Neural cell (in vitro differentiated cells): Measurements from ENCODE around the gene DTWD1. TPM values are rescaled to one million over a fixed set of nuclear protein-coding genes. Genes with fewer than 3 reads are reported as not detected.
A peak's percentile ranks its signal among the peaks of the same experiment; 100 is the strongest.

ENCODE experiments used
- H2AFZ ChIP-seq: fragments of 200-600, 300-800 bp; sonication (generic), shearing (Covaris generic); 2 replicates; pipeline ENCODE4 v1.6.0; 2014; ENCODE audit warnings: low read depth, mild to moderate bottlenecking, antibody characterized with exemption, low read length, moderate library complexity
- H3F3A ChIP-seq: fragments of 200-600 bp; shearing (Covaris generic); 2 replicates; pipeline ENCODE4 v1.6.1; 2016; ENCODE audit warnings: mild to moderate bottlenecking, moderate library complexity, mixed read lengths, antibody characterized with exemption, low read length; ENCODE audit not compliant: insufficient read depth, poor library complexity, severe bottlenecking
- H3K27ac ChIP-seq: fragments of 200-600, 300-800 bp; sonication (generic), shearing (Covaris generic); 2 replicates; pipeline ENCODE4 v1.5.1; 2014; ENCODE audit warnings: mild to moderate bottlenecking, low read length, moderate library complexity
- H3K27me3 ChIP-seq: fragments of 300-800, 200-600 bp; sonication (generic), shearing (Covaris generic); 2 replicates; pipeline ENCODE4 v1.6.0; 2014; ENCODE audit warnings: mild to moderate bottlenecking, low read depth, low read length, moderate library complexity; ENCODE audit not compliant: insufficient read depth
- H3K36me3 ChIP-seq: fragments of 300-800, 200-600 bp; sonication (generic), shearing (Covaris generic); 2 replicates; pipeline ENCODE4 v1.5.1; 2014; ENCODE audit warnings: mild to moderate bottlenecking, antibody characterized with exemption, low read length, moderate library complexity; ENCODE audit not compliant: insufficient read depth
- H3K4me2 ChIP-seq: fragments of 300-800, 200-600 bp; sonication (generic), shearing (Covaris generic); 2 replicates; pipeline ENCODE4 v1.6.0; 2014; ENCODE audit warnings: mild to moderate bottlenecking, low read length
- H3K4me3 ChIP-seq: fragments of 300-800, 200-600 bp; sonication (generic), shearing (Covaris generic); 2 replicates; pipeline ENCODE4 v1.5.1; 2014; ENCODE audit warnings: mild to moderate bottlenecking, low read length, moderate library complexity
- H3K79me2 ChIP-seq: fragments of 200-600 bp; shearing (Covaris generic); replicated peaks from 2 replicates; pipeline ENCODE4 v1.6.0; 2014; ENCODE audit warnings: mild to moderate bottlenecking, low read length, moderate library complexity; ENCODE audit not compliant: insufficient read depth
- H3K9ac ChIP-seq: fragments of 300-800, 200-600 bp; sonication (generic), shearing (Covaris generic); 2 replicates; pipeline ENCODE4 v1.6.1; 2016; ENCODE audit warnings: mild to moderate bottlenecking, low read length, mixed read lengths
- H3K9me2 ChIP-seq: fragments of 200-600 bp; shearing (Covaris generic); 2 replicates; pipeline ENCODE4 v1.6.1; 2016; ENCODE audit warnings: mild to moderate bottlenecking, low read length, mixed read lengths; ENCODE audit not compliant: insufficient read depth
- H3K9me3 ChIP-seq: fragments of 200-600, 300-800 bp; sonication (generic), shearing (Covaris generic); 2 replicates; pipeline ENCODE4 v1.6.1; 2016; ENCODE audit warnings: mild to moderate bottlenecking, mixed run types, low read length, moderate library complexity, mixed read lengths
- H4K20me1 ChIP-seq: fragments of 200-600 bp; shearing (Covaris generic); 2 replicates; pipeline ENCODE4 v1.6.1; 2016; ENCODE audit warnings: mild to moderate bottlenecking, mixed run types; ENCODE audit not compliant: insufficient read depth
- EP300 ChIP-seq: fragments of 450-650 bp; conservative IDR thresholded peaks from 2 replicates; pipeline ENCODE4 v1.6.1; 2014; ENCODE audit warnings: antibody characterized with exemption, mild to moderate bottlenecking, moderate library complexity; ENCODE audit not compliant: poor library complexity, severe bottlenecking
- EZH2 ChIP-seq: fragments of 200-600, 300-800 bp; shearing (Covaris generic), sonication (generic); IDR thresholded peaks from 2 replicates; pipeline ENCODE4 v1.6.1; 2014; ENCODE audit warnings: antibody characterized with exemption, low read length, borderline replicate concordance, mild to moderate bottlenecking; ENCODE audit not compliant: insufficient read depth, poor library complexity, severe bottlenecking
- MXI1 ChIP-seq: fragments of 450-650 bp; conservative IDR thresholded peaks from 2 replicates; pipeline ENCODE4 v1.6.1; 2014; ENCODE audit warnings: antibody characterized with exemption, mild to moderate bottlenecking; ENCODE audit not compliant: poor library complexity, severe bottlenecking
- POLR2AphosphoS5 ChIP-seq: IDR thresholded peaks from 2 replicates; pipeline ENCODE4 v1.6.1; 2012
- RAD21 ChIP-seq: fragments of 450-650 bp; conservative IDR thresholded peaks from 2 replicates; pipeline ENCODE4 v1.6.1; 2014; ENCODE audit warnings: antibody characterized with exemption, mild to moderate bottlenecking, moderate library complexity
- SMC3 ChIP-seq: fragments of 450-650 bp; conservative IDR thresholded peaks from 2 replicates; pipeline ENCODE4 v1.6.1; 2014; ENCODE audit warnings: antibody characterized with exemption, mild to moderate bottlenecking, moderate library complexity; ENCODE audit not compliant: poor library complexity
- TAF1 ChIP-seq: IDR thresholded peaks from 2 replicates; pipeline ENCODE4 v1.6.1; 2012; ENCODE audit warnings: low read depth
- polyA plus RNA-seq: library from polyadenylated mRNA; depleted of rRNA; stranded (reverse); fragments of >200 nt; gene quantifications from 2 replicates; pipeline ENCODE4 v1.2.3, GENCODE V29; 2014
- TF ChIP-seq, protein P1 (sequence below): IDR thresholded peaks from 2 replicates; pipeline ENCODE4 v1.6.1; 2012; ENCODE audit warnings: borderline replicate concordance
- TF ChIP-seq, protein P2 (sequence below): fragments of 450-650 bp; IDR thresholded peaks from 2 replicates; pipeline ENCODE4 v1.5.1; 2014; ENCODE audit warnings: antibody characterized with exemption, mild to moderate bottlenecking, moderate library complexity; ENCODE audit not compliant: poor library complexity, severe bottlenecking

The DTWD1 gene
- polyA plus RNA-seq, 1 donor from 2014 or later = 16.5 TPM

DNA sequence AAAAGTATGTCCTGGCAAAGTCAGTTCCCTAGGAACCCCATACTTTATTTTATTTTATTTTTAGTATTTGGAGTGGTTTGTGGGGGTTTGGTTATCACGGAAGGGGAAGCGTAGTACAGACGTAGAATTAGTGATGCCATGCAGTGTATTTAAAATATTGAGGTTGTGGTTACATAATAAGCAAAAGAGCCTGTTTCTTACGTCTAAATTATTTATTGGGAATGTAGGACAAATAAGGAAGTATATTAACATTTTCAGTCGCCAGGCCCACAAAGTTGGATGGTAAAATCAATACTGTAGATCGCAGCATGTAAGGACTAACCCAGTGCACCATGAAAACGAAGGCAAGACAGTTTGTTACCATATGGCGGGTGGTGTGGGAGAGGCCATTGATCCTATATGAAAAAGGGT, 558 bp downstream of the DTWD1 start:
- TF ChIP-seq POLR2AphosphoS5 (no peak), MXI1 (no peak), SMC3 (no peak), TAF1 (no peak), EZH2 (no peak), EP300 (no peak), RAD21 (no peak)
- TF ChIP-seq, protein P1, sequence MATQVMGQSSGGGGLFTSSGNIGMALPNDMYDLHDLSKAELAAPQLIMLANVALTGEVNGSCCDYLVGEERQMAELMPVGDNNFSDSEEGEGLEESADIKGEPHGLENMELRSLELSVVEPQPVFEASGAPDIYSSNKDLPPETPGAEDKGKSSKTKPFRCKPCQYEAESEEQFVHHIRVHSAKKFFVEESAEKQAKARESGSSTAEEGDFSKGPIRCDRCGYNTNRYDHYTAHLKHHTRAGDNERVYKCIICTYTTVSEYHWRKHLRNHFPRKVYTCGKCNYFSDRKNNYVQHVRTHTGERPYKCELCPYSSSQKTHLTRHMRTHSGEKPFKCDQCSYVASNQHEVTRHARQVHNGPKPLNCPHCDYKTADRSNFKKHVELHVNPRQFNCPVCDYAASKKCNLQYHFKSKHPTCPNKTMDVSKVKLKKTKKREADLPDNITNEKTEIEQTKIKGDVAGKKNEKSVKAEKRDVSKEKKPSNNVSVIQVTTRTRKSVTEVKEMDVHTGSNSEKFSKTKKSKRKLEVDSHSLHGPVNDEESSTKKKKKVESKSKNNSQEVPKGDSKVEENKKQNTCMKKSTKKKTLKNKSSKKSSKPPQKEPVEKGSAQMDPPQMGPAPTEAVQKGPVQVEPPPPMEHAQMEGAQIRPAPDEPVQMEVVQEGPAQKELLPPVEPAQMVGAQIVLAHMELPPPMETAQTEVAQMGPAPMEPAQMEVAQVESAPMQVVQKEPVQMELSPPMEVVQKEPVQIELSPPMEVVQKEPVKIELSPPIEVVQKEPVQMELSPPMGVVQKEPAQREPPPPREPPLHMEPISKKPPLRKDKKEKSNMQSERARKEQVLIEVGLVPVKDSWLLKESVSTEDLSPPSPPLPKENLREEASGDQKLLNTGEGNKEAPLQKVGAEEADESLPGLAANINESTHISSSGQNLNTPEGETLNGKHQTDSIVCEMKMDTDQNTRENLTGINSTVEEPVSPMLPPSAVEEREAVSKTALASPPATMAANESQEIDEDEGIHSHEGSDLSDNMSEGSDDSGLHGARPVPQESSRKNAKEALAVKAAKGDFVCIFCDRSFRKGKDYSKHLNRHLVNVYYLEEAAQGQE = no peak
- TF ChIP-seq, protein P2, sequence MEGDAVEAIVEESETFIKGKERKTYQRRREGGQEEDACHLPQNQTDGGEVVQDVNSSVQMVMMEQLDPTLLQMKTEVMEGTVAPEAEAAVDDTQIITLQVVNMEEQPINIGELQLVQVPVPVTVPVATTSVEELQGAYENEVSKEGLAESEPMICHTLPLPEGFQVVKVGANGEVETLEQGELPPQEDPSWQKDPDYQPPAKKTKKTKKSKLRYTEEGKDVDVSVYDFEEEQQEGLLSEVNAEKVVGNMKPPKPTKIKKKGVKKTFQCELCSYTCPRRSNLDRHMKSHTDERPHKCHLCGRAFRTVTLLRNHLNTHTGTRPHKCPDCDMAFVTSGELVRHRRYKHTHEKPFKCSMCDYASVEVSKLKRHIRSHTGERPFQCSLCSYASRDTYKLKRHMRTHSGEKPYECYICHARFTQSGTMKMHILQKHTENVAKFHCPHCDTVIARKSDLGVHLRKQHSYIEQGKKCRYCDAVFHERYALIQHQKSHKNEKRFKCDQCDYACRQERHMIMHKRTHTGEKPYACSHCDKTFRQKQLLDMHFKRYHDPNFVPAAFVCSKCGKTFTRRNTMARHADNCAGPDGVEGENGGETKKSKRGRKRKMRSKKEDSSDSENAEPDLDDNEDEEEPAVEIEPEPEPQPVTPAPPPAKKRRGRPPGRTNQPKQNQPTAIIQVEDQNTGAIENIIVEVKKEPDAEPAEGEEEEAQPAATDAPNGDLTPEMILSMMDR = no peak
- peak overlapping the region; percentile 54 for H3K4me2 ChIP-seq
- peaks cover 31% of the 10 kb centered on the region for H3K79me2 ChIP-seq
- peak overlapping the region; percentile 57 for H2AFZ ChIP-seq
- no peaks in the 10 kb centered on the region for H3F3A ChIP-seq
- H3K9ac ChIP-seq = peak overlapping the region; percentile 82
- no peaks in the 10 kb centered on the region for H4K20me1 ChIP-seq
- H3K27me3 ChIP-seq = no peaks in the 10 kb centered on the region
- no peaks in the 10 kb centered on the region for H3K9me3 ChIP-seq
- peak overlapping the region; percentile 78 for H3K4me3 ChIP-seq
- peak overlapping the region; percentile 69 for H3K27ac ChIP-seq
- no peaks in the 10 kb centered on the region for H3K9me2 ChIP-seq
- no peaks in the 10 kb centered on the region for H3K36me3 ChIP-seq

DNA sequence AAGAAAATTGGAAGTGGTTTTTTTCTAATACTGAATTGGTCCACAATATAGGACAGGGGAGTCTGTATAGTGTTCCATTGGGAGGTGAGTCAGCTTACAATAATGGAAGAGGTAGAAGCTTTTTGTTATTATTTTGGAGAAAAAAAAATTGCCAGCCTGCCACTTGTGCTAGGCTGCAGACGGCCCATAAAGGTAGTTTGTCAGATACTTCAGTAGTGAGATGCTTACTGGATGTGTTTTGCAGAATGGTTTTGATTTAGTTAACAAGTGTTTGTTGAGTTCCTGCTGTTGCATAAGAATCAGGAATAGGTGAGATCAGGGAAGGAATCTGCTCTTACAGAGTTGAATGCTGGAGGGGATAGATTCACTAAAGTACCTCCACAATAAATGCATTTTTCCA, 1.0 kb downstream of the DTWD1 start:
- H3F3A ChIP-seq = no peaks in the 10 kb centered on the region
- TF ChIP-seq, protein P2 = no peak
- TF ChIP-seq EP300 (no peak), POLR2AphosphoS5 (no peak), EZH2 (no peak), MXI1 (no peak)
- H3K4me3 ChIP-seq = peak overlapping the region; percentile 78
- H3K9ac ChIP-seq = peak overlapping the region; percentile 82
- peaks cover 31% of the 10 kb centered on the region for H3K79me2 ChIP-seq
- H4K20me1 ChIP-seq = no peaks in the 10 kb centered on the region
- H3K4me2 ChIP-seq = peak overlapping the region; percentile 54
- no peaks in the 10 kb centered on the region for H3K9me3 ChIP-seq
- no peak overlapping the region for H3K27ac ChIP-seq
- no peaks in the 10 kb centered on the region for H3K27me3 ChIP-seq
- no peaks in the 10 kb centered on the region for H3K9me2 ChIP-seq
- H2AFZ ChIP-seq = no peak overlapping the region
- no peaks in the 10 kb centered on the region for H3K36me3 ChIP-seq
